SK-N-SH (cell line): ENCODE measurements around the gene INPP5E. TPM values are rescaled to one million over a fixed set of nuclear protein-coding genes. Genes with fewer than 3 reads are reported as not detected.

Source experiments
- CTCF ChIA-PET: fragments of 300-600, 350-600 bp; formaldehyde crosslinking; extraction: SDS; loops from one replicate; lab custom pipeline; 2021; lab: Yijun Ruan, JAX
- POLR2A ChIA-PET: fragments of 350-600 bp; sonication (Branson Sonifier 250); formaldehyde crosslinking; extraction: SDS; loops from one replicate; lab custom pipeline; 2020; ENCODE audit warnings: antibody characterized with exemption, inconsistent platforms; lab: Yijun Ruan, JAX
- DNase-seq: peaks from one replicate; pipeline ENCODE4 v3.0.0; 2012
- H2AFZ ChIP-seq: fragments of 200-600 bp; sonication (generic); 2 replicates; pipeline ENCODE4 v1.8.1; 2016; ENCODE audit warnings: antibody characterized with exemption, mild to moderate bottlenecking, low read depth
- H3F3A ChIP-seq: fragments of 200-600 bp; sonication (generic); replicated peaks from 2 replicates; pipeline ENCODE3; 2016; ENCODE audit warnings: antibody characterized with exemption, mild to moderate bottlenecking; ENCODE audit not compliant: insufficient read depth
- H3K27ac ChIP-seq, 2 experiments: fragments of 200-500 bp in 1 of 2; fragments of 200-600 bp in 1 of 2; sonication (Bioruptor generic) in 1 of 2; sonication (generic), shearing (Covaris generic) in 1 of 2; 2 replicates each; pipeline versions ENCODE4 v1.5.1 to v1.6.1; 2014 to 2016; ENCODE audit warnings: low read depth in 2 of 2, inconsistent platforms in 1 of 2, low read length in 1 of 2, mild to moderate bottlenecking in 1 of 2, mixed read lengths in 1 of 2
- H3K27me3 ChIP-seq: fragments of 200-600 bp; sonication (generic), shearing (Covaris generic); 2 replicates; pipeline ENCODE4 v1.6.1; 2016; ENCODE audit warnings: mixed run types; ENCODE audit not compliant: insufficient read depth
- H3K36me3 ChIP-seq, 2 experiments: fragments of 200-500 bp in 1 of 2; fragments of 200-600 bp in 1 of 2; sonication (Bioruptor generic) in 1 of 2; sonication (generic) in 1 of 2; replicated peaks in 1 of 2; 2 replicates each; pipeline versions ENCODE3 to v1.5.1; 2014 to 2016; ENCODE audit warnings: low read length in 1 of 2, mild to moderate bottlenecking in 1 of 2; ENCODE audit not compliant: insufficient read depth in 2 of 2, control insufficient read depth in 1 of 2
- H3K4me1 ChIP-seq, 2 experiments: fragments of 200-500 bp in 1 of 2; fragments of 200-600 bp in 1 of 2; sonication (Bioruptor generic) in 1 of 2; sonication (generic), shearing (Covaris generic) in 1 of 2; 2 replicates each; pipeline versions ENCODE4 v1.5.1 to v1.6.1; 2014 to 2016; ENCODE audit warnings: low read depth in 1 of 2, low read length in 1 of 2, mixed run types in 1 of 2; ENCODE audit not compliant: insufficient read depth in 2 of 2, control insufficient read depth in 1 of 2
- H3K4me2 ChIP-seq: fragments of 200-600 bp; sonication (generic), shearing (Covaris generic); 2 replicates; pipeline ENCODE4 v1.6.1; 2017; ENCODE audit warnings: mixed run types
- H3K4me3 ChIP-seq, 2 experiments: fragments of 200-500 bp in 1 of 2; fragments of 200-600 bp in 1 of 2; sonication (Bioruptor generic) in 1 of 2; sonication (generic), shearing (Covaris generic) in 1 of 2; 2 replicates each; pipeline versions ENCODE4 v1.5.1 to v1.8.1; 2014 to 2016; ENCODE audit warnings: low read depth in 2 of 2, inconsistent platforms in 1 of 2, low read length in 1 of 2, mild to moderate bottlenecking in 1 of 2, mixed read lengths in 1 of 2, moderate library complexity in 1 of 2
- H3K79me2 ChIP-seq: fragments of 200-600 bp; sonication (generic); 2 replicates; pipeline ENCODE4 v1.8.1; 2017; ENCODE audit warnings: mild to moderate bottlenecking; ENCODE audit not compliant: insufficient read depth
- H3K9ac ChIP-seq: fragments of 200-600 bp; sonication (generic); 2 replicates; pipeline ENCODE4 v1.6.1; 2017; ENCODE audit warnings: mixed run types
- H3K9me2 ChIP-seq: fragments of 200-600 bp; sonication (generic); 2 replicates; pipeline ENCODE4 v1.6.1; 2017; ENCODE audit warnings: mixed run types
- H3K9me3 ChIP-seq: fragments of 200-600 bp; sonication (generic); 2 replicates; pipeline ENCODE4 v1.6.1; 2017; ENCODE audit warnings: mixed run types, mild to moderate bottlenecking, moderate library complexity
- H4K20me1 ChIP-seq: fragments of 200-600 bp; sonication (generic); 2 replicates; pipeline ENCODE4 v1.6.1; 2017; ENCODE audit warnings: mild to moderate bottlenecking, mixed run types; ENCODE audit not compliant: insufficient read depth
- FOXM1 ChIP-seq: IDR thresholded peaks from 2 replicates; pipeline ENCODE4 v1.4.0; 2012; ENCODE audit warnings: low read depth, mild to moderate bottlenecking
- MEF2A ChIP-seq: IDR thresholded peaks from 2 replicates; pipeline ENCODE4 v1.4.0; 2012; ENCODE audit warnings: low read depth, borderline replicate concordance
- MXI1 ChIP-seq: IDR thresholded peaks from 2 replicates; pipeline ENCODE4 v1.6.1; 2012; ENCODE audit warnings: mild to moderate bottlenecking, low read depth, low read length, improper control_type of control experiment
- NFIC ChIP-seq: IDR thresholded peaks from 2 replicates; pipeline ENCODE4 v1.4.0; 2012; ENCODE audit warnings: borderline replicate concordance
- NRF1 ChIP-seq: IDR thresholded peaks from 2 replicates; pipeline ENCODE4 v1.6.1; 2012; ENCODE audit warnings: low read depth, mild to moderate bottlenecking, low read length
- RAD21 ChIP-seq: IDR thresholded peaks from 2 replicates; pipeline ENCODE4 v1.6.1; 2012; ENCODE audit warnings: mild to moderate bottlenecking, low read length
- REST ChIP-seq: IDR thresholded peaks from 2 replicates; pipeline ENCODE4 v1.6.1; 2012; ENCODE audit warnings: mild to moderate bottlenecking, low read depth, low read length, moderate library complexity
- RFX5 ChIP-seq: IDR thresholded peaks from 2 replicates; pipeline ENCODE4 v1.6.1; 2012; ENCODE audit warnings: mild to moderate bottlenecking, improper control_type of control experiment, low read length
- SIN3A ChIP-seq: IDR thresholded peaks from 2 replicates; pipeline ENCODE4 v1.6.1; 2012; ENCODE audit warnings: low read depth, mild to moderate bottlenecking, low read length, moderate library complexity, borderline replicate concordance
- TEAD4 ChIP-seq: IDR thresholded peaks from 2 replicates; pipeline ENCODE4 v1.4.0; 2012; ENCODE audit warnings: mild to moderate bottlenecking, borderline replicate concordance; ENCODE audit not compliant: insufficient read depth
- YY1 ChIP-seq: IDR thresholded peaks from 2 replicates; pipeline ENCODE4 v1.4.0; 2012; ENCODE audit warnings: low read depth, mild to moderate bottlenecking
- ZBTB33 ChIP-seq: IDR thresholded peaks from 2 replicates; pipeline ENCODE4 v1.4.0; 2012; ENCODE audit warnings: low read depth, borderline replicate concordance
- WGBS: methylation state at CpG from one replicate; pipeline ENCODE4 v1.1.6; 2017; ENCODE audit warnings: low lambda C conversion rate; 5-methylcytosine and 5-hydroxymethylcytosine counted together
- polyA plus RNA-seq, 3 experiments: library from polyadenylated mRNA; depleted of rRNA; stranded (reverse); fragments of >200 nt; gene quantifications; 2 replicates each; pipeline ENCODE4 v1.2.3, GENCODE V29; 2012

Gene INPP5E
- polyA plus RNA-seq, 1 of the 3 experiments (the other 2 are of a cell fraction), result 12.8 TPM

- no peaks in the 10 kb centered on the region for H3K9me2 ChIP-seq
- TF ChIP-seq MEF2A (no peak), REST (no peak), TEAD4 (no peak), NRF1 (no peak), SIN3A (no peak), MXI1 (no peak), NFIC (no peak), RAD21 (no peak), ZBTB33 (no peak), YY1 (no peak), FOXM1 (no peak), RFX5 (no peak)
- TF ChIP-seq, all 33 proteins: peak for 0
- Histone ChIP-seq H2AFZ (no peak overlapping the region), H3K9me3 (no peaks in the 10 kb centered on the region), H4K20me1 (peaks cover 99% of the 10 kb centered on the region), H3K4me2 (no peak overlapping the region), H3K27ac (no peak overlapping the region), H3F3A (no peaks in the 10 kb centered on the region), H3K4me1 (no peaks in the 10 kb centered on the region), H3K27me3 (no peaks in the 10 kb centered on the region), H3K36me3 (peaks cover 55 to 76% of the 10 kb centered on the region in 2 experiments), H3K4me3 (no peak overlapping the region), H3K79me2 (peaks cover 99% of the 10 kb centered on the region), H3K9ac (no peak overlapping the region)
- 97% methylated on average over 28 of the region's 34 CpGs for WGBS
- no peak for DNase-seq
- ChIA-PET CTCF (interaction anchor here (0.8 to 2.4 kb wide), 4 partner anchors 8 to 35 kb away, joined by 3 to 7 read pairs (median 4); partner anchors contain the start of gene INPP5E), POLR2A (no interaction called here)
Measured at GRCh38 chr9:136474974-136475865, 35.6 kb upstream of the INPP5E start.
